CD4-positive, alpha-beta T cell treated with Interleukin-17A for 1 hour (primary cell): ENCODE measurements around the gene SGMS1.
A peak's percentile ranks its signal among the peaks of the same experiment; 100 is the strongest.
"Not testable (repeated sequence)": the region's sequence is repeated elsewhere in the genome, so short reads cannot be mapped to it uniquely, and the experiment has no call there.

Source experiments
- DNase-seq: peaks from one replicate; pipeline ENCODE4 v3.0.0-alpha.2; 2020

The SGMS1 gene

GRCh38 chr10:50528206-50528605, 95.5 kb downstream of the SGMS1 start:
- no peak for DNase-seq

- DNase-seq, result peak; percentile 38
These were observed 96.2 kb downstream of the SGMS1 start for GRCh38 chr10:50527442-50528043.

GRCh38 chr10:50526185-50526584, 97.6 kb downstream of the SGMS1 start:
- DNase-seq, result no peak

- no peak for DNase-seq
These were observed 100.4 kb downstream of the SGMS1 start for GRCh38 chr10:50523357-50523756.

- no peak for DNase-seq
These were observed 100.8 kb downstream of the SGMS1 start for GRCh38 chr10:50522908-50523307.

GRCh38 chr10:50520115-50520514, 103.6 kb downstream of the SGMS1 start:
- DNase-seq, result no peak

GRCh38 chr10:50517626-50518025, 106.1 kb downstream of the SGMS1 start:
- DNase-seq, result no peak

- no peak for DNase-seq
These were observed 107.6 kb downstream of the SGMS1 start for GRCh38 chr10:50516171-50516570.

GRCh38 chr10:50515420-50515819, 108.3 kb downstream of the SGMS1 start:
- no peak for DNase-seq

GRCh38 chr10:50514995-50515394, 108.8 kb downstream of the SGMS1 start:
- no peak for DNase-seq

- no peak for DNase-seq
These were observed 109.8 kb downstream of the SGMS1 start for GRCh38 chr10:50513956-50514355.

GRCh38 chr10:50512743-50513416, 110.9 kb downstream of the SGMS1 start:
- DNase-seq, result peak; percentile 55

GRCh38 chr10:50512214-50512595, 111.6 kb downstream of the SGMS1 start:
- no peak for DNase-seq

- DNase-seq, result no peak
These were observed 112.1 kb downstream of the SGMS1 start for GRCh38 chr10:50511492-50512213.

GRCh38 chr10:50510517-50511473, 113.0 kb downstream of the SGMS1 start:
- DNase-seq, result no peak

GRCh38 chr10:50508315-50509051, 115.3 kb downstream of the SGMS1 start:
- DNase-seq, result peak; percentile 58

- no peak for DNase-seq
These were observed 116.7 kb downstream of the SGMS1 start for GRCh38 chr10:50506861-50507573.

- no peak for DNase-seq
These were observed 119.4 kb downstream of the SGMS1 start for GRCh38 chr10:50504389-50504788.

GRCh38 chr10:50503661-50504320, 120.0 kb downstream of the SGMS1 start:
- DNase-seq, result no peak

- DNase-seq, result not testable (repeated sequence)
These were observed 120.6 kb downstream of the SGMS1 start for GRCh38 chr10:50503156-50503555.

- DNase-seq, result peak; percentile 25
These were observed 121.8 kb downstream of the SGMS1 start for GRCh38 chr10:50501924-50502452.
